Measurements from ENCODE around the gene SMIM20.

Gene SMIM20

DNA sequence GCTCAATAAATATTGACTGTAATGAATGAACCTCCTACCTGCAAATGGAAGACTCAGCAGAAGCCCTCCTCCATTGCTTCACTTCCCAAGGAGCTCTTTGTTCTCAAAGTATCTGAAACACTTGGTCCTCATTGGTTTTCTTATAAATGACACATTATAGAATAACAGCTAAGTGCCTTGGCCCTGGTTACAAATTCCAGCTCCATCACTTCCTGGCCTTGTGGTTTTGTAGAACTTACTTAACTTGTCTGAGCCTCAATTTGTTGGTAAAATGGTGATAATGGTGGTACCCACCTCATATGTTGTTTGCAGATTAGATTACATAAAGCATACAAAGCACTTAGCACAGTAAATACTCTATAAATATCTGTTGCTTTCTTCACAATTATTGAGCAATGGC is 25.2 kb upstream of the SMIM20 start:
- TF ChIP-seq EZH2phosphoT487 (IDR thresholded peaks at IDR 0.05; ENCODE audit: low read length) (no peak), EZH2 (optimal IDR thresholded peaks at IDR 0.05; ENCODE audit: low read depth, low read length) (no peak)
- TF ChIP-seq, protein P1, sequence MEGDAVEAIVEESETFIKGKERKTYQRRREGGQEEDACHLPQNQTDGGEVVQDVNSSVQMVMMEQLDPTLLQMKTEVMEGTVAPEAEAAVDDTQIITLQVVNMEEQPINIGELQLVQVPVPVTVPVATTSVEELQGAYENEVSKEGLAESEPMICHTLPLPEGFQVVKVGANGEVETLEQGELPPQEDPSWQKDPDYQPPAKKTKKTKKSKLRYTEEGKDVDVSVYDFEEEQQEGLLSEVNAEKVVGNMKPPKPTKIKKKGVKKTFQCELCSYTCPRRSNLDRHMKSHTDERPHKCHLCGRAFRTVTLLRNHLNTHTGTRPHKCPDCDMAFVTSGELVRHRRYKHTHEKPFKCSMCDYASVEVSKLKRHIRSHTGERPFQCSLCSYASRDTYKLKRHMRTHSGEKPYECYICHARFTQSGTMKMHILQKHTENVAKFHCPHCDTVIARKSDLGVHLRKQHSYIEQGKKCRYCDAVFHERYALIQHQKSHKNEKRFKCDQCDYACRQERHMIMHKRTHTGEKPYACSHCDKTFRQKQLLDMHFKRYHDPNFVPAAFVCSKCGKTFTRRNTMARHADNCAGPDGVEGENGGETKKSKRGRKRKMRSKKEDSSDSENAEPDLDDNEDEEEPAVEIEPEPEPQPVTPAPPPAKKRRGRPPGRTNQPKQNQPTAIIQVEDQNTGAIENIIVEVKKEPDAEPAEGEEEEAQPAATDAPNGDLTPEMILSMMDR (IDR thresholded peaks at IDR 0.05; ENCODE audit: low read length) = no peak
- H3K4me2 ChIP-seq (ENCODE audit: low read depth, low read length) = no peak overlapping the region
- no peak overlapping the region for H3K4me3 ChIP-seq (ENCODE audit: low read length)
- no peaks in the 10 kb centered on the region for H4K20me1 ChIP-seq (ENCODE audit: insufficient read depth, low read length)
- H3K27me3 ChIP-seq (replicated peaks; ENCODE audit: insufficient read depth, low read length) = no peaks in the 10 kb centered on the region
- H3K9ac ChIP-seq (ENCODE audit: low read length) = no peak overlapping the region
- H3K9me3 ChIP-seq (replicated peaks; ENCODE audit: insufficient read depth, low read length) = no peaks in the 10 kb centered on the region
- no peaks in the 10 kb centered on the region for H3F3A ChIP-seq (ENCODE audit: insufficient read depth, low read length)
- no peak overlapping the region for H3K27ac ChIP-seq (ENCODE audit: low read length)
- H3K9me2 ChIP-seq (replicated peaks; ENCODE audit: insufficient read depth, low read length) = no peaks in the 10 kb centered on the region
- no peak for DNase-seq
- H3K4me1 ChIP-seq (ENCODE audit: low read length) = no peaks in the 10 kb centered on the region
- H2AFZ ChIP-seq (ENCODE audit: low read length) = no peak overlapping the region
- no peaks in the 10 kb centered on the region for H3K79me2 ChIP-seq (ENCODE audit: low read length)
- no peaks in the 10 kb centered on the region for H3K36me3 ChIP-seq (replicated peaks; ENCODE audit: insufficient read depth, low read length)

DNA sequence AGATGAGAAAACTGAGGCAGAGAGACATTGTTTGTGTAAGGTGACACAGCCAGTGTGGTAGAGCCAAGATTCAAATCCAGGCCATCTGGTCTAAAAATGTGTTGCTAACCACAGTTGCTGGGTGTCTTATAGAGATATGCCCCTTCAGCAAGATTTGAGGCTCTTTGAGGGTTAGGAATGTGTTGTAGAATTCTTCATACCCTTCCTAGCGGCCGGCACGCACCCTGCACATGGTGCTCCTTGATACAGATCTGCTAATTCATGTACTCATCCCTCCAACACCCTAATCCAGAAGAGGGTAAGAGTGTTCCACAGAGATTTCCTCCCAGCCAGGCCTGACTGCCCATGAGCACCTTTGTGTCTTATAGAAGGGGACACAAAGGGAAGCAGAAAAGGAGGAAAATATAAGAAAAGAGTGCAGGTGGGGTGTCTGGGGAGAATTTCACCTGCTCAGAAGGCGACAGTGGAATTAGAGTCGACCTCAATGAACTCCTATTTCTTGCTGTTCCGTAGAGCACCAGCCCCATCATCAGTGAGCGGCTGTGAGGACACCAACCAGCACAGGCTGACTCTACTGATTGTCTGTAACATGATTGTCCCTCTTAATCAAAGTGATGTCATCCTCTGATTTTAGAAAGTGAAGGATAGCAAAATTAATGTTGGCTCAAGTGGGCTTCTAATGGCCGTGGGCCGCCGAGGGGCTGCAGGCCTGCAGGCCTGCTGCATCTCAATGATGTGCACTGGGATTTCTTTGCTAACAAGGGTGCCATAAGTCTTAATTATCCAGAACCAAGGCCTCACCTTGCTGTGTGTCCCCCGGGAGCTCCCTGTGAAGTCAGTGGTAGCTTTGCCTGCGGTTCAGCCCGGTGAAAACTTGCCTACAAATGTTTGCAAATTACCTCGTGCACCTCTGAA is 24.2 kb upstream of the SMIM20 start:
- TF ChIP-seq, protein P1 (IDR thresholded peaks at IDR 0.05; ENCODE audit: low read length) = no peak
- TF ChIP-seq EZH2 (optimal IDR thresholded peaks at IDR 0.05; ENCODE audit: low read depth, low read length) = no peak
- TF ChIP-seq EZH2phosphoT487 (IDR thresholded peaks at IDR 0.05; ENCODE audit: low read length) = no peak
- H3K4me2 ChIP-seq (ENCODE audit: low read depth, low read length) = no peak overlapping the region
- H3K79me2 ChIP-seq (ENCODE audit: low read length) = no peaks in the 10 kb centered on the region
- no peaks in the 10 kb centered on the region for H3K4me1 ChIP-seq (ENCODE audit: low read length)
- no peaks in the 10 kb centered on the region for H3K9me3 ChIP-seq (replicated peaks; ENCODE audit: insufficient read depth, low read length)
- H3K9ac ChIP-seq (ENCODE audit: low read length) = no peak overlapping the region
- no peaks in the 10 kb centered on the region for H3F3A ChIP-seq (ENCODE audit: insufficient read depth, low read length)
- H2AFZ ChIP-seq (ENCODE audit: low read length) = no peak overlapping the region
- H4K20me1 ChIP-seq (ENCODE audit: insufficient read depth, low read length) = no peaks in the 10 kb centered on the region
- DNase-seq = no peak
- no peak overlapping the region for H3K4me3 ChIP-seq (ENCODE audit: low read length)
- no peak overlapping the region for H3K27ac ChIP-seq (ENCODE audit: low read length)
- no peaks in the 10 kb centered on the region for H3K9me2 ChIP-seq (replicated peaks; ENCODE audit: insufficient read depth, low read length)
- H3K27me3 ChIP-seq (replicated peaks; ENCODE audit: insufficient read depth, low read length) = no peaks in the 10 kb centered on the region
- no peaks in the 10 kb centered on the region for H3K36me3 ChIP-seq (replicated peaks; ENCODE audit: insufficient read depth, low read length)

DNA sequence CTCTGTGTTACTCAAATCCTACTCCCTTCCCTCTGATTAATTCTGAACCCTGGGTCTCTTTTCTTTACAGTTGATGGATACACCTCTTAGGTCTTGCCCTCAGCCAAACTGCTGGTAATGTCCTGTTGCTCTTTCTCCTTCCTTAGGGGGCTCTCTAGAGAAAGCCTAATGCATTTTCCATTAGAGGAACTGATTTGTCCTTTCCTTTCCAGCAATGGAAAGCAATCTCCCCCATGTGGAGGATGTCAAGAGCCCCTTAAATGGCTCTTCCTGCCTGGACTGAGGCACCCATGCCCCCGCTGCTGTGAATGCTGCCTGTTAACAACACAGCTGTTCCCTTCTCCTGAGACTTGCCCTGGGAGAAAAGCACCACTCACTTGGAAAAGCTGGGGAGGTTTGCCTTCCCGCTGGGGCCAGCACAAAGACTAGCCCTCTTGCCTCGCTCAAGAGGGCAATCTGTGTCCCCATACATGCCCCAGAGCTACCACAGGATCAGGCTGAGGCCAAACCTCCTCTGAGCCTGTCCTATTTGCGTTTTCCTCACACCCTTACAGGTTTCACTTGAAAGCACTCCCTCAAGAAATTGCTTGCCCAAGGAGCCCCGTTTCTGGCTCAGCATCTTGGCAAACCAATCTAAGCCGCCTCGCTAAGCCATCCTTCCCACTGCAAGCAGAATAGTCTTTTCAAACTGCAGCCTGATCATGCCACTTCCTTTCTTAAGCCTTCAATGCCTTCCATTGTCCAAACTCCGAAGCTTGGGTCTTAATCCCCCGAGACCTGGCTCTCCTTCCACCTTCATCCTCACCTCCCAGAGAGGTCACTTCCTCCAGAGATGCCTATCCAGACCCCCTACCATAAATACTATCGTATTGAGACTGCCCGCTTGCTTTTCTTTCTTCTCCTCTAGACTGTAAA is 23.2 kb upstream of the SMIM20 start:
- Histone ChIP-seq H3K27ac (ENCODE audit: low read length) (no peak overlapping the region), H3K4me1 (ENCODE audit: low read length) (no peaks in the 10 kb centered on the region), H3K9ac (ENCODE audit: low read length) (no peak overlapping the region), H3F3A (ENCODE audit: insufficient read depth, low read length) (no peaks in the 10 kb centered on the region), H3K36me3 (replicated peaks; ENCODE audit: insufficient read depth, low read length) (no peaks in the 10 kb centered on the region), H3K4me2 (ENCODE audit: low read depth, low read length) (no peak overlapping the region), H4K20me1 (ENCODE audit: insufficient read depth, low read length) (no peaks in the 10 kb centered on the region), H3K9me3 (replicated peaks; ENCODE audit: insufficient read depth, low read length) (no peaks in the 10 kb centered on the region), H3K27me3 (replicated peaks; ENCODE audit: insufficient read depth, low read length) (no peaks in the 10 kb centered on the region), H2AFZ (ENCODE audit: low read length) (no peak overlapping the region), H3K4me3 (ENCODE audit: low read length) (no peak overlapping the region), H3K79me2 (ENCODE audit: low read length) (no peaks in the 10 kb centered on the region), H3K9me2 (replicated peaks; ENCODE audit: insufficient read depth, low read length) (no peaks in the 10 kb centered on the region)
- no peak for TF ChIP-seq EZH2 (optimal IDR thresholded peaks at IDR 0.05; ENCODE audit: low read depth, low read length)
- TF ChIP-seq EZH2phosphoT487 (IDR thresholded peaks at IDR 0.05; ENCODE audit: low read length) = no peak
- TF ChIP-seq, protein P1 (IDR thresholded peaks at IDR 0.05; ENCODE audit: low read length) = no peak
- DNase-seq = no peak

All from MM.1S (cell line).